Measurements from ENCODE around the gene ADARB2.
"Not testable (repeated sequence)": the region's sequence is repeated elsewhere in the genome, so short reads cannot be mapped to it uniquely, and the experiment has no call there.

ADARB2 gene

DNA sequence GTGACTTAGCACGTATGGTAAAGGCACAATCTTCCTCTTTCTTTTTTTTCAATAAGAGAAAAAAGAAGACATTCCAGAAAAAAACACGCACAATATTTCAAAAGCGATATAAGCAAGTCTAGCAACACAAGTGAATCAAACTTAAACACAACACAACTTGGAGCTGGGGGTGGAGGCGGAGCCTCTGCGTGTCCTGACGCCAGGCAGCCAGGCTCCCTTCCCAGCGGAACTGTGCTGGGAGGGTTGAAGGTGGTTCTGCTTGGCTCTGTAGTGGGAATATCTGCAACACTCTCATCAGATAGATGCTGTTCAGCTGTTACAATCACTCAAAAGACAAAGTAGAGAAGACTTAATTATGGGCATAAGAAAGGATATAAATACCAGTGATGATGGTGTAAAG is 469.8 kb downstream of the ADARB2 start:
- no peak for DNase-seq

GRCh38 chr10:1267148-1267547 is 470.2 kb downstream of the ADARB2 start:
- no peak for DNase-seq

GRCh38 chr10:1266033-1266802 is 471.1 kb downstream of the ADARB2 start:
- DNase-seq, result no peak

DNA sequence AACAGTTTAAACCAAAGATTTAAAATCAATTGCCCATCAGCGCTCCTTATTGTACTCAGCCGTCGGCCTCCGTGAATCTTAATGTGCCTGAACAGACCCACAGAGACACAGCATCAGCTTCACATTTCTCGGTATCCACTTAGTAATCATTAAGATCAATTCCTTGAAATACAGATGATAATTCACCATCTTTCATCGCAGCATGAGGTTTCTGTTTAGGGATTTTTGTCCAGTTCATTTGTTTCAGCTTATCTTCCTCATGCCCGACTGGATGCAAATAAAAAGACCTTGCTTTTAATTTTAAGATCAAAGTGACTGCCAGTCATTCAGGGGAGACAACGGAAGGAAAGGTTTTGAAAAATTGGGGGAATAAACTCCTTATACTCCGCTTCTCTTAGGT is 473.3 kb downstream of the ADARB2 start:
- DNase-seq, result no peak

- DNase-seq, result no peak
Observed at GRCh38 chr10:1257274-1257673, 480.1 kb downstream of the ADARB2 start.

DNA sequence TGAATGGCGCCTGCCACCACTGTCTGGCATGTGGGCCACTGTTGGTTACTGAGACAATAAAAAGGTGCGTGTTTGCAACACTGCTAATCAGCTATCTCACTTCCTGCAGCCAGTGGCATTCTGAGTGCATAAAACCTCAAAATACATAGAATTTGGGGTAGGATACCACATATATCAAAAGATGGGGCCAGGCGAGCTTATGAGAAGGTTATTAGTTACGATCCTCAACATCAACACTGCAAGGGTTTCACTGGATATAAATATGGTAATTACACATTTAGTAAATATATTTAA is 480.9 kb downstream of the ADARB2 start:
- no peak for DNase-seq

DNA sequence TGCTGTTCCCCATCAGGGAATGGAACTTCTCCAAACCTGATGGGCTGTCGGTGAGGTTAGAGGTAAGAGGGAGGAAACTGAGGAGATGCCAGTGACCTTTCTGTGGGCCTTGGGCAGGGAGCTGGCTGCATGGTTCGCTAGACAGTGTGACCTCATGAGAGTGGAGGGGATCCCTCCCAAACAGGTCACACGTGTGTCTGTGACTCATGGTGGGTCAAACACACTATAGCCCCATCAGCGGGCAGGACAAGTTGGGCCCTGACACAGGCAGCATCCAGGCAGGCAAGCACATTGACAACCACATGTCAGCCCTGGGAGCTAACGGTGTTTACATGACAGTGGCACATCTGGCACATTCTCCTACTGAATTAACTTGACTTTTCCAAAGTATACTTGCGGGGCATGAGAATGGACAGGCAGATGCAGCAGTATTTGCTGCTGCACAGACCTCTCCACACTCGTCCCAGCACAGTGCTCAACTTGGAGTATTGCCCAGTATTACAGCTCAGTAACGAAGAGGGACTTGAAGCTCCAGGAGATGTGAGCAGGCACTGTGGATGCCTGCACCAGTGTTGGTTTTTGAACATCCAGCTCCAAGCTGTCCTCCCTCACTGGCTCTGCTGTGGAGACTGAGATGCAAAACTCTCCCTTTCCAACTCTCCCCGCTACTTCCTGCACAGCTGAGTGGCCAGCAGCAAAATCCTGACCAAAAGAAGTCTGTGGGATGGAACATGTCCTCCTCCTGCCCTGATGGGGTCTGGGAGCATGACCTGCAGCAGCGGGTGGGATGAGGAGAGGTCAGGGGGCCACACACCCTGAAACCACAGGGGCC is 481.5 kb downstream of the ADARB2 start:
- no peak for DNase-seq

DNA sequence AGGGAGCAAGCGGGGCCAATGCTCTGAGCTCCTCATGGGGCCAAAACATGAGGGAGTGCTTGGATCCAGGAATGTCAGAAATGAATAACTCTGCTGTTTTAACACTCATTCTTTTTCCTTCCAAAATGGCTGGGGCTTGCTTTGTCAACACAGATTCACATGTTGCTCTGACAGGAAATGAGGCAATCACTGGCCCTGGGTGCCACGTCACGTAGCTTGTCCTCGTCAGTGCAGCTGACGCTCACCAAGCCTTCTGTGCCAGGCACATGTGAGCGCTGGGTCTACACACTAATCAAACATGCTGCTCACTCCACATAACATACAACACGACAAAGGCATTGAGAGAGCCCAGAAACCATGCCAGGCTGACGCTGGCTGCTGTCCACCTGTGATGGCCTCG is 482.2 kb downstream of the ADARB2 start:
- DNase-seq, result no peak

- DNase-seq, result no peak
Observed at GRCh38 chr10:1253523-1254353, 483.6 kb downstream of the ADARB2 start.

- no peak for DNase-seq
Observed at GRCh38 chr10:1251769-1252168, 485.6 kb downstream of the ADARB2 start.

- DNase-seq, result no peak
Observed at GRCh38 chr10:1249142-1249920, 488.0 kb downstream of the ADARB2 start.

DNA sequence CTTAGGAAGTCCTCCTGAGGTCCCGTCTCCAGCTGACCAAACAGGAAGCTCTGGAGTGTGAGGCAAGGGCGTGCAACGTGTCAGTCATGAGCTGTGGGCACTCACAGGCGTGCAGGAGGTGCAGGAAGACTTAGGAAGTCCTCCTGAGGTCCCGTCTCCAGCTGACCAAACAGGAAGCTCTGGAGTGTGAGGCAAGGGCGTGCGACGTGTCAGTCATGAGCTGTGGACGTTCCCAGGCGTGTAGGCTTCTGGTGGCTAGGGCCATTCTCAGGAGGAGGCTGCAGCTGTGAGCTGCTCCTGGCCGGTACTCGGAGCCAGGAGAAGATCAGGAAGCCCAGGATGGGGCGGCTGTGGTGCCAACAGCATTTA is 489.1 kb downstream of the ADARB2 start:
- DNase-seq, result not testable (repeated sequence)

DNA sequence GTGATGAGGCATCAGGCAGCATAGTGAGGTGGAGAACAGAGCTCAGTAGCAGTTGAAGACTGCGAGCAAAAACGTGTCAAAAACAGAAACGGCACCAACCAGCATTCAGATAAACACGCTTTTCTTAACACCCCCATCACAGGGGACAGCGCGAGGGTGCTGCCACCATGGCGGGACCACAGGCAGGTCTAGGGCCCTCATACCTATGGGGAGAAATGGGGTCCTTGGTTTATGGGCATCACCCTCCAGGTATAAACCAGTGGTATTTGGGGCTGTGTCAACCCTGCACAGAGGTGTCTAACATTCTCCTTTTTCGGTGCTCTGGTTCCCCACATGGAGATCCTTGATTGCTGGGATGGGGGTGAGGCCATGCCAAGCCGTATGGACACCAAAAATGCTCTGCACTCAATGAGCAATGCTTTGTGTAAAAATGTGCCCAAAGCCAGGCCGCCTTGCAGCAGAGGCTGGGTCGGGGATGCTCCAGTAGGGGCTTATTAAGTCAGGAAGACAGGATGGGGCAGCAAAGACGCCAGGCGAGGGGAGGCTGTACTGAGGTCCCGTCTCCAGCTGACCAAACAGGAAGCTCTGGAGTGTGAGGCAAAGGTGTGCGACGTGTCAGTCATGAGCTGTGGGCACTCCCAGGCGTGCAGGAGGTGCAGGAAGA is 489.6 kb downstream of the ADARB2 start:
- DNase-seq, result no peak

DNA sequence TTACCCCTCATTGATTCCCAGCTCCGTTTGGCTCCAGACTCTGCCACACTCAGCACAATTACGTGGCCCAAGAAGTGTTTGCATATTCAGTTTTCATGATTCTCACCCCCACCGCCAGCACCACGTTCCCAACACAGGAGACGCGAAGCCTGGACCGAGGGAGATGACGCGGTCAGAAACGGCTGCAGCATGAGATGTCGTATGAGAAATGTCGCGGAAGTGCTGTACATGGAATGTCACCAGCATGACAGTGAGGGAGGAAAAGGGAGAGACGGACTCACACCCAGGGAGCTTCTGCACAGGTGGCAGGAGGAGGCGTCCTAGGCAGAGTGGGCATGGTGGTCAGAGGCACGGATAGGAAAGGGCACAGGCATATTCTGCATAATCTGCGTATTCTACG is 492.8 kb downstream of the ADARB2 start:
- no peak for DNase-seq

DNA sequence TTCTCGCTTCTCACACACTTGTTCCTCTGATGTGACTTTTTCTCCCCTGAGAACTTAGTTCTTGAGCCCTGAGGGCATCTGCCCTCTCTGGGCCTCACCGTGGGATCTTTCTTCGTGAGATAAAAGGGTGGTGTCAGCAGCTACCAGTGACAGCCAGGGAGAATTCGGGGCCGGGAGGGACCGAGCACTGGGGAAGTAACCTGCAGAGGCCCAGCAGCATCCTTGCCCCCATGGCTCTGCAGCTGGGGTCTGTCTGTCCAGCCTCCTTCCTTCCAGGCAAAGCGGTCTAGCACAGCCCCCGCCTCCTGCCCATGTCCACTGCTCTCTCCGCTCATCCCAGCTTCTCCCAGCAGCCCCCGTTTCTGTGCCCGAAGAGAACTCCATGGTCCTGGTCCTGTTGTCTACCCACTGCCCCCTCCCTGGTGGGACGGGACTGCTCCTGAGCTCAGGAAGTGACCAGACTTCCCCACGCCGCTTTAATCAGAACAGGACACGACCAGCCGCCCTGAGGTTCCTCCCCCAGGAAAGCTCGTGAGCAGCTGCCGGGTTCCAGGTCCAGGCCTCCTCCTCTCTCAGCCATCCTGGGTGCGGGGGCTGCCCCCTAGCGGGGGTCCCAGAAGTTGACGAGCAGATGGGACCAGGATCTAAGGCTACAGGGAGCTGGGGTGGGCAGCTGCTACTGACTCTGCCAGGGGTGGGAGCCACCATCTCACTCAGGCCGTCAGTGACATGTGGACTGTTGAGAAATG is 493.7 kb downstream of the ADARB2 start:
- no peak for DNase-seq

- no peak for DNase-seq
Observed at GRCh38 chr10:1242975-1243374, 494.4 kb downstream of the ADARB2 start.

GRCh38 chr10:1241973-1242935 is 495.1 kb downstream of the ADARB2 start:
- no peak for DNase-seq

GRCh38 chr10:1241322-1241890 is 495.9 kb downstream of the ADARB2 start:
- no peak for DNase-seq

DNA sequence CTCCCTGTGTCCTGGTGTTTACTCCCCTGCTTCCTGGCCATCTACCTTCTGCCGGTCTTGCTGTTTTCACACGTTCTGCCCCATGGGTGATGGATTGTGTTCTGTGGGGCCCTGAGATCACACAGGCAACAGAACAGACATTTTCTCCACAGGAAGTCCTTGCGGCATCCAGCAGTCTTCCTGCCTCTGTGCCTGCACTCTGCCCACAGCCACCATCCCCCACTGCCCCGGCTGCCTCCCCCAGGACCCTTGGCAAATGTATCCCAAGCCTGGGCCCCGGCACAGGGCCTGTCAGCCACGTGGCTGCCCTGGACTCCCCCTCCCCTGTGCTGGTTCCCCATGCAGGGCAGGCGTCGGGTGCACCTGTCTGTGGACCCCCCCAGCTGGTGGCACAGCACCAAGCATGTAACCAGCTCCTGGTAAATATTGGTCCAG is 497.0 kb downstream of the ADARB2 start:
- no peak for DNase-seq

- no peak for DNase-seq
Observed at GRCh38 chr10:1233031-1233430, 504.3 kb downstream of the ADARB2 start.

Data from activated CD8-positive, alpha-beta memory T cell treated with anti-CD3 and anti-CD28 coated beads for 24 hours (primary cell).